ENCODE data around the gene SLC35E4.
A peak's percentile ranks its signal among the peaks of the same experiment; 100 is the strongest.

DNA sequence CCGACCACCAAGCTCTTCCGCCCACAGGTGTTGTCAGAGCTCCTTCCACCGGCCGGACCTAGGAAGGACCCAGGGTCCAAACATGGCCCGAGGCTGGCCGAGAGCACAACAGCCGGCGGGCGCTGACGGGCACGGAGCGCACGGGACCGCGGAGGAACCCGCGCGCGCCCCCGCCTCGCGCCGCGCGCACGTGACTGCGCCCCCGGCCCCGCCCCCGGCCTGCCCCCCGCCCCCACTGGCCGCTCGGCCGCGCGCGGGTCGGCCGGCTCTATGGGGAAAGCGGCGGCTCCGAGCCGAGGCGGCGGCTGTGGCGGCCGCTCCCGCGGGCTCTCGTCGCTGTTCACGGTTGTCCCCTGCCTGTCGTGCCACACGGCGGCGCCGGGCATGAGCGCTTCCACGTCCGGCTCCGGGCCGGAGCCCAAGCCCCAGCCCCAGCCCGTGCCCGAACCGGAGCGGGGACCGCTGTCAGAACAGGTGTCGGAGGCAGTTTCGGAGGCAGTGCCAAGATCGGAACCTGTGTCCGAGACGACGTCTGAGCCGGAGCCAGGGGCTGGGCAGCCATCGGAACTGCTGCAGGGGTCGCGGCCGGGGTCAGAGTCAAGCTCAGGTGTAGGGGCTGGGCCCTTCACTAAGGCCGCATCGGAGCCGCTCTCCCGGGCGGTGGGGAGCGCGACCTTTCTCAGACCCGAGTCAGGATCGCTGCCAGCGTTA lies 59.2 kb downstream of the SLC35E4 start, which contains the start of gene OSBP2:
- TF ChIP-seq, protein P1, sequence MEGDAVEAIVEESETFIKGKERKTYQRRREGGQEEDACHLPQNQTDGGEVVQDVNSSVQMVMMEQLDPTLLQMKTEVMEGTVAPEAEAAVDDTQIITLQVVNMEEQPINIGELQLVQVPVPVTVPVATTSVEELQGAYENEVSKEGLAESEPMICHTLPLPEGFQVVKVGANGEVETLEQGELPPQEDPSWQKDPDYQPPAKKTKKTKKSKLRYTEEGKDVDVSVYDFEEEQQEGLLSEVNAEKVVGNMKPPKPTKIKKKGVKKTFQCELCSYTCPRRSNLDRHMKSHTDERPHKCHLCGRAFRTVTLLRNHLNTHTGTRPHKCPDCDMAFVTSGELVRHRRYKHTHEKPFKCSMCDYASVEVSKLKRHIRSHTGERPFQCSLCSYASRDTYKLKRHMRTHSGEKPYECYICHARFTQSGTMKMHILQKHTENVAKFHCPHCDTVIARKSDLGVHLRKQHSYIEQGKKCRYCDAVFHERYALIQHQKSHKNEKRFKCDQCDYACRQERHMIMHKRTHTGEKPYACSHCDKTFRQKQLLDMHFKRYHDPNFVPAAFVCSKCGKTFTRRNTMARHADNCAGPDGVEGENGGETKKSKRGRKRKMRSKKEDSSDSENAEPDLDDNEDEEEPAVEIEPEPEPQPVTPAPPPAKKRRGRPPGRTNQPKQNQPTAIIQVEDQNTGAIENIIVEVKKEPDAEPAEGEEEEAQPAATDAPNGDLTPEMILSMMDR (IDR thresholded peaks at IDR 0.05): peak in 1 of 3 experiments; percentile 8
- TF ChIP-seq POLR2A (IDR thresholded peaks at IDR 0.05; ENCODE audit: low read depth) (no peak), EP300 (IDR thresholded peaks at IDR 0.05) (no peak)
